DLD1 (cell line): ENCODE measurements around the gene PIP5K1B.

Experiments
- in situ Hi-C: cut with HindIII; loops from 2 replicates; pipeline ENCODE4 v1.10.0; 2017; ENCODE audit warnings: low sequenced_read_pairs

Gene PIP5K1B

DNA sequence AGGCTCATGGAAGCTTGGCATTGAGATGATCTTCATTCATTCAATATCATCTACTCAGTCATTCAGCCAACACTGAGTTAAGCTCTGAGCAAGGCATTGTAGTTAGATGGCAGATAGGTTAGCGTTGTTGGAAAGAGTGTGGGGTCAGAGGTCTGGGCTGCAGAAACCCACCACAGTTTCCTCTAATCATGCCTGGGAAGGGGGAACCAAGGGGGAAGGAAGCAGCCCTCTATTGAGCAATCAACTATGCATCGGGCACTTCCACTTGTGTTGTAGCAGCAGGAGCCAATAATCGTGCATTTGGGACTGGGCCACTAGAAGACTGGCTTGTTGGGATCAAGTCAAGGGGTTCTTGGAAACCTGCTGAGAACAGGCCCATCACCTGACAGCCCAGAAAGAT lies 139.1 kb downstream of the PIP5K1B start:
- in situ Hi-C loops = no loop called here

DNA sequence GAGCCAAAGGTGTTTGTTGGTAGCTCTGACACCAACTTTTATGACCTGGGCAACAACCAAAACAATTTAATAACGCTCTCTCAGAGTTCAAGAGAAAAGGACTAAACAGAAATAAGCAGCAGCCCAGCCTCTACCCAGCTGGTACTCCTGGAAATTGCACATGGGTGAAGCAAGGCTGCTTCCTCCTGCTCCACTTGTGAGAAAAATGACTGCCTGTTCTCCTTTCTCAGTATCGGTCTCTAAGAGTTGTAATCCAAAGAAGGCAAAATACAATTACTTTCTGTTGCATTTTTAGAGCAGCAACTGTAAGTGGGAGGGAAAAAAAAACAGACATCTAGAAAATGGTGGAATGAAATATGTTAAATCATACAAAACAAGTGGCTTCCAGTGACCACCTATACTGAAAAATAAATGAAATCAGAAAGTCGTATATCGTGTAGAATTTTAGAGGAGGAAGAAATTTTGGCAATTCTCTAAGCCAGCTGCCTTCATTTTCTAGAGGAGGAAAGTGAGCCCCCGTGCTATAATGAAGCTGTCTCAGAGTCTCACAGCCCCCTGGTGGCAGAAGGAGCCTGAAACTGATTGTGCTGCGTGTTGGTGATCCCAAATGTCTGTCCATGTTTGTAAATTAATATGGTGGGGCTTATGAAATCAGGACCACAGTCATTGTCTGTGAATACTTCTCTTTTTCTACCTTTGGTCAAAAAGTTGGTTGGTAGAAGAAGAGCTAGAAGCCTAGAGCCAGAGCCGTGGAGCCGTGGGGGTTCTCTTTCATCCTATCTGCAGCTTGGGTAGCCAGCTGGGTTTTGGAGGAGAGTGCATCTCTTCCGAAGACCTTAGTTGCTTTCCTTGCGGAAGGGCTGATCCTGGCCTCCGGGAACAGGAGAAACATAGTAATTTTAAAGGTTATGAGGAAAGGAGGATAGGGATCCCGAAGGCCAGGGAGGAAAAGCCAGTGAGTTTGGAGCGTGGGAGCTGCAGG lies 139.9 kb downstream of the PIP5K1B start:
- in situ Hi-C loops = no loop called here

DNA sequence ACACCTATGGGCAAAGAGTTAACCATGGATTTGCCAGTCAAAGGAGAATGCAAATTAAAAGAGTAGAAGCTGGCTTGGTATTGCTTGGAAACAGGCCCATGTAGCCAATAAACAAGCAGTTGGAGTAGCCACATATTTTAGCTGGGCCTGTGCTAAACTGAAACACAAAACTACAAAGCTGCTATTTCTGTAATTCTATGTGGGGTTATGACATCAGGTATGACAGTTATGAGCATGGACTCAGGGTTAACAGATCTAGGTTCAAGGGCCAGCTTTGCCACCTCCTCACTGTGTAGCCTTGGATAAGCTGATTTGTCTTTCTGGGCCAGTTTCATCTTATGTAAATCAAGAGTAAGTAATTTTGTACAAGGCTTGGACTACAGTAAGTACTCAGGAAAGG lies 142.7 kb downstream of the PIP5K1B start:
- in situ Hi-C loops = no loop called here

DNA sequence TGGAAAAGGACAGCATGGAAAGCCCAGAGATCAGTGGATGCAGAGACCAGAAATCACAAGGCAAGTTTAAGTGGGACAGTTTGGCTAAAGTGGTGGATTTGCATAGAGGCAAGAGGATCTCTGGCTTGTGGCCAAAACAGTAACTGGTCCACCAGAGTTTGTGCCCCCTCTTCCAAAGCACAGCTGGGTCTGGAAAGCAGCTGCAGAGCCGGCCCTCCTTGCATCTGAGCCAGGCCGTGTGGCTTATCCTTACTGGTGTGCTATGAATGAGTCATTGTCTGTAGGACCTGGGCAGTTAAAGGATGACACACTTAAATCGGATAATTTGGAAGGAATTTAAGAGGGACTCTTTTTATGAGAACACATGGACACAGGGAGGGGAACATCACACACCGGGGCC lies 146.6 kb downstream of the PIP5K1B start:
- in situ Hi-C loops = no loop called here

DNA sequence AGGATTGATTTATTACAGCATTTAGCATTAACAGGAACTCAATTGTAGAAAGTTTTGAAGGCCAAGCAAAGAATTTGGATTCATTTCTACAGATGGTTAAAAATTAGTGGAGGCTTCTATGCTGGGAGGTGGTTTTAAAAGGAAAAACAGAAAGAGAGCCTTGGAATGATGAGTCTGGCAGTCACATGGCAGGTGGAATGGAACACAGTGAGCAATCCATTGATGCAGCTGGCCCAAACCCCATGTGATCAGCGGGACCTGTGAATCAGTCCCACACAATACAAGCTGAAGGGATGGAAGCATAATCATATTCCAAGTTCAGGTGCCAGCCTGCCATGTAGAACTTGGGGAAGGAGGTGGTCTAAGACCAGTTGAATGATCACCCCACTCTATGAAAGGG lies 147.9 kb downstream of the PIP5K1B start:
- in situ Hi-C loops = no loop called here

DNA sequence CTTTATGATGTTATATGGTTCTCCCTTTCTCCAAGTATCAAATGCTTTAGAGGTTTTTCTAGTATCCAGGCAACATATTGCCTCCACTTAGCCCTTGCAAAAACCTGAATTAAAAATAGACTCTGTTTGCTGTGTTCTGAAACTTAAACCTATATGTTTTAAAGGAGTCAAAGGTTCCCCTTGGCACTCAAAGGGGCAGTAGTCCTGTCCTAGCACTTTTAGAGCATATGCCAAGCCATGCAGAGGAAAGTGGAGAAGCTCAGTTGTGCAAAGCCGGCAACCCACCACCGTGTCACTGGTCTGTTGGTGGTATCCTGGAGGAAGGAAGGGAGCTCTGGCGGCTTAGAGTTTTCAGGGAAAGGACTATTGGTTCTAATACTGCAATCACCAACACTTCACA lies 154.3 kb downstream of the PIP5K1B start:
- in situ Hi-C loops = no loop called here

DNA sequence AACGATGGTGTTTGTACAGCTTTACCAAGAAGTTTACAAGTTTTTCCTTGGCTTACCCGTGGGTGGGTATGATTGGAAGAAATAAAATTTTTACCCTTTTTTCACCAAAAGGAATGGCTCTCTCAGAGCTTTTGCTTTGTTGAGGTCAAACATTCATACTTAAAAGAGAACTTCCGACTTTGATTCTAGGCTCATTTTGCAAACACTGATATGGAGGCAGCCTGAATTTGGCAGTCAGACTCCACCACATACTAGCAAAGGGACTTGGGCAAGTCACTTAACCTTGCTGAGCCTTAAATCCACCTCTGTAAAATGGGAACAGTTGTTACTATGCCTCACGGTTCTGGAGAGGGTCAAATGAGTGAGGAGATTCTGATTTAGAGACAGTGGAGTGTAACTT lies 155.4 kb downstream of the PIP5K1B start:
- in situ Hi-C loops = no loop called here

DNA sequence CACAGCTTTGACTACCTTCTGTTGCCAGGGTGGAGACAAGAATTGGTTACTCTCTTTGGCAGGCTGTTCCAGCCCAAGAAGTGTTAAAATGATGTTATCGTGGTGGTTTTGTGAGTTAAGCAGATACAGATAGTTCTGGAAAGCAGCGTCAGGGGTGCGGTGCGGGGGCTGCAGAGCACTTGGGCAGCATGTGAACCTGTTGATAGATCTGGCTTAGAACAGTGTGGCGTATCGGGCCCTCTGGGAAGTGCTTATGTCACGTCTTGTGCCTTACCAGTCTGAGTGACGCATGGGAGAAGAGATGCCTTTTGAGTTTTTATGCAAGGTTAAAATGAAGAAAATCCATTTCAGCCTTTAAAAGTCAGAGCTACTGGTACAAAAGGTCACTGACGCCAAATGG lies 156.4 kb downstream of the PIP5K1B start:
- in situ Hi-C loops = no loop called here

DNA sequence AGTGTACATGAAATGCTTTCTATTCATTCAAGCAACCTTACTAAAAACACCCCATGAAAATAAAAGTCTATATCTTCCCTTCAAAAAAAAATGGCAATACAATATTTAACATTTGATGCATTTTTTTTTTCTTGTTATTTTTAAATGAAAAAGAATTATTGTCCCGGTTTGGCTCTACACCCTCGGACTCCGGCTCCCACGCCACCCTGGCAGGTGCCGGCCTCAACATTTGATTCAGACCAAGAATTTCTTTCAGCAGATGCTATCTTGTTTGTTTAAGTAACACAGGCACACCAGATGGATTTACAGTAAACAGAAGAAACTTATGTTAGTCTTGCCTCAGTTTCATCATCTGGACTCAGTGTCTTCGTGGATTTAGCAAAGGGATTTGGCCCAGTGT lies 162.0 kb downstream of the PIP5K1B start:
- in situ Hi-C loops = no loop called here

DNA sequence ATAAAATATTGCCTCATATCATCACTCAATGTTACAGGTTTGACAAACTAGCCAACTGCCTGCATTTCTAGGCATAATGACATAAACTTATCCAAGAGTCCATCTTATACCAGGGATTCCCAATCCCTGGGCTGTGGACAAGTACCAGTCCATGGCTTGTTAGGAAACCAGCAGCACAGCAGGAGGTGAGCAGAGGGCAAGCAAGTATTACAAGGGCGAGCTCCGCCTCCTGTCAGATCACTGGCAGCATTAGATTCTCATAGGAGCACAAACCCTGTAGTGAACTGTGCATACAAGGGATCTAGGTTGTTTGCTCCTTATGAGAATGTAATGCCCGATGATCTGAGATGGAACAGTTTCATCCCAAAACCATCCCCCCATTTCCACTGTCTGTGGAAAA lies 164.0 kb downstream of the PIP5K1B start:
- in situ Hi-C loops = no loop called here

DNA sequence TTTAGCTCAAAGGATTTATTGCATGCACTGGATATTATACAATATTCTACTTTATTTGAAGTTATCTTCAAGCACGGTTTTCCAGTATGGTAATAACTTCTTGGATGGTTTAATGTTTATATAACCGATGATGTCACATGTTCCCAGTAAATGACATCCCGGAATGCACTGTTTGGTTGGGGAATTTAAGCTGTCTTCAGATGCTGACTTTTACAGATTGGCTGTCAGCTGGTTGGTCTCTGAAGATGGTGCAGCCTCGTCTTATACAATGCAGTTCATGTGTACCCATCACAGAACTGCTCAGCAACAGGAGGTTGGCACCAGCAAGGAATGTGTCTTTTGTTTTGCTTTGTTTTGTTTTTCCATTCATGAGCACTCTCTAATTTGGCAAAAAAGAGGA lies 165.0 kb downstream of the PIP5K1B start:
- in situ Hi-C loops = no loop called here

DNA sequence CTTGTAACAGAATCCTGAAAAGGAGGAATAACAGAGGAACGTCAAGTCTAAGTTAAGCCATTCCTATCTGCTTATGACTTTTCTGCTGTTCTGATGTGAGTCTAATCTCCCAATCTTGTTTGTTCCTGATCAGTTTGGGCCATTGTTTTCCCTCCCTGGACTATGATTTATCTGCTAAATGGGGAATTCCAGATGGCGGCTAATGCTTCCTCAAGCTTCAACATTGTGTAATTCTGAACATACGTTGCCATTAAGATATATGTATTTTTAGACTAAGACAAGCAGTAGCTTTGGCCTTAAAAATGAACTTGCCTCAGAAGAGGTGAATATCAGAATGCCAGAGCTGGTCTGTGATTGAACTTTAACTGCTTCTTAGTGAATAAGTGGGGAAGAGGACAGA lies 166.2 kb downstream of the PIP5K1B start:
- in situ Hi-C loops = no loop called here

DNA sequence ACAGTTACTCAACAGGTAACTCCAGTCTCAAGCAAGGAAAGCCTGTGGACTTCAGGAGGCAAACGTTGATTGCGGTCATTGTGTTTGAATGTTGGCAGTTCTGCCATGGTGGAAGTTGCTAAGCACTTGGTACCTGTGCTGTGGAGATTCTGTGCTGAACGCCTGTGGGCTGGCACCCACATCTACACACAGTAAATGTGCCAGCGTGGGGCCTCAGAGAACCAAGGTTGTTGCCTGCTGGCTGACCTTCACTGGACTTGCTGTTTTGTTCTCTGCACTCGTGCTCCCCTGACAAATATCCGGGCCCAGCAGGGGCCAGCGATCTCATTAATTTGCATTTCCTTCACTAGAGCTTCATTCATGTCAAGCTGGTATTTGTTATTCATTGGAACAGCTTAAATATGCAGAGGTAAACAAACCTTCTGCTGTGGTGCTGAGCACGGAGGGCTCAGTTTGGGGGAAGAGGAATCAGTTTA lies 167.0 kb downstream of the PIP5K1B start:
- in situ Hi-C loops = no loop called here

DNA sequence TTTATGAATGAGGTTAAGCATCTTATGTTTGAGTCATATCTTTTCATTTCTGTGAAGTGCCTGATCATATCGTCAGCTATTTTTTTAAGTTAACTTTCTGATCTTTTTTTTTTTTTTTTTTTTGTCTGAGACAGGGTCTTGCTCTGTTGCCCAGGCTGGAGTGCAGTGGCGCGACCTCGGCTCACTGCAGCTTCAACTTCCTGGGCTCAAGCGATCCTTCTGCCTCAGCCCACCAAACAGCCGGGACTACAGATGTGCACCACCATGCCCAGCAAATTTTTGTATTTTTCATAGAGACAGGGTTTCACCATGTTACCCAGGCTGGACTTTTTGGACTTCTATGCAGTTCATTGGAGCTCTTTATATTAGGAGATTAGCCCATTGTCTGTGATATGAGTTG lies 168.1 kb downstream of the PIP5K1B start:
- in situ Hi-C loops = no loop called here

DNA sequence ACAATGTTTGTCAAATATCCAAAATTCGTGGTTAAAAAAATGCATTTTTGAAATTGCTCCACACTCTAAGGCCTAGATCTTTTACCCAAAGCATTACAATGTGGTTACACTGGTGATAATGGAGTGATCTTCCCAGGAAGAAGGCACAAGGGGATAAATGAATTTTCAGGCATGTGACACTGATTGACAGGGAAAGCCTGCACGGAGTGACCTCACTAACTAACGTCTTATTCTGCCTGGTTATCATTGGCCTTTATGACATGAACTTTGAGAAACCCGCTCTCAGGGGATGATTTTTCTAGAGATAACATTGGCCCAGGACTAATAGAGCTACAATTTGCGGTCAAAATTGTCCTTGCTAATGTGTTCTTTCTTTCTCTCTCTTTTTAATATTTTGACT lies 171.2 kb downstream of the PIP5K1B start:
- in situ Hi-C loops = loop anchor here (25.0 kb wide), 1 partner anchor 111 kb away; no protein-coding TSS in a partner anchor

DNA sequence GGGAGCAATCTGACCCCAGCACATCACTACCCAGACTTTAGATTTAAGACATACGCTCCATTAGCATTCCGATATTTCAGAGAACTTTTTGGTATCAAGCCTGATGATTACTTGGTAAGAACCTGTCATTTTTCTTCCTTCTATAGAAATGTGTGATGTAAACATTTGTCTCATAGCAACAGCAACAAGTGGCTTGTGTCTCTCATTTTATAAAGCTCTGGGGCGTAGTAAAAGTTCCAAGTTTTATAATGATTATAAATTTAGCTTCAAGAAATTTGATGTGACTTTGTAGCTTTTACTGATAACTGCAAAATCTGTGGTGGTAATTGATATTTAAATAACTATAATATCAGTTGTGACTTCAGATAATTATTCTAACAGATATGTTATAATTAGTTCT lies 171.6 kb downstream of the PIP5K1B start:
- in situ Hi-C loops = loop anchor here (25.0 kb wide), 1 partner anchor 111 kb away; no protein-coding TSS in a partner anchor

DNA sequence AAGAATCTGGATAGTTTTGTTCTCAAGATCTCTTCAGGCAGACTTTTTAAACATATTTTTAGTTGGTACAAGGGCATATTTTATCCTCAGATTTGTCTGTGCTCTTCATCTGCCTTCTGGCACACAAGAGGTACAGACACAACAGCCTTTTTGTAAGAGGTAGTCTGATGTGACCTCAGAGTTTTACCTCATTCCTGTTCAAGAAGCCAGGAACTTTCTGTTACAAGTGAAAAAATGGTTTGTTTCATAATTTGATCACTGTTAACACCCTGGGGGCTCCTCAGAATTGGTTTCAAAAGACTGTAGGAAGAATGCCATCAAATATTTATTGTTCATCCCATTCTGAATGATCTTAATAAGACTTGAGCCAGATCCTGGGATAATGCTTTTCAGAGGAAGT lies 172.2 kb downstream of the PIP5K1B start:
- in situ Hi-C loops = loop anchor here (25.0 kb wide), 1 partner anchor 110 kb away; no protein-coding TSS in a partner anchor

DNA sequence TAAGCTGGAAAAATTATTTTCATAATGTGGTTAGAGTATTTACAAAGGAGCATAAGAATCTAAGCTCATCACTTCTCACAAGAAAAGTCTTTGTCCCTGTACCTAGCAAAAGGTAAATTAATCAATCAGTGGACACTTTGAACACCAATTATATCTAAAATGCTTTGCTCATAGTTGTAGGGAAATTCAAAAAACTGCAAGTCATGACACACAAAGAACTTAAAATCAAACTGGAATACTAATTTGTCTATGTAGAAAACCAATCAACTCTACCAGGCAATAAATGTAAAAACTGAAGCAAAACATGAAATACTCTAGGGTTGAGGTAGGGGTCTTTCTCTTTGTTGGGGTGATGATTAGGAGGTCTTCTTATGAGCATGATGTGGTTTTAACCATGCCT lies 173.4 kb downstream of the PIP5K1B start:
- in situ Hi-C loops = loop anchor here (25.0 kb wide), 1 partner anchor 109 kb away; no protein-coding TSS in a partner anchor

DNA sequence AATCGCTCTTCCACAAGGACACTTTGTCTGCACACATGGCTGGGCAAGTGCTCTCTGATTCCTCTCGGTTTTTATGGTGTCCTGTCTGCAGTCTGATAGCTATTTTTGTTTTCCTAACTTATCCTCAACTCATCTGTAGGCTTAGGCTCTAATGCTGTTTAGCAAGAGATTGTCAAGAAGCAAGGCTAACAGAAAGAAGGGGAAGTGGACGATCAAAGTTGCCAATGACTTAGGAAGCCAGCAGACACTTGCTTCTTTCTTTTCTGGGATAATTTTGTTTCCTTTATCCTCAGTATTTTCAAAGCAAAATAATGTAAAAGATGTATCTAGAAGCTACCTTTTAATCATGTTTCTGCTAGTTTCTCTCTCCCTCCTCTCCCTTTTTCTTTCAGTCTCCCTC lies 178.2 kb downstream of the PIP5K1B start:
- in situ Hi-C loops = loop anchor here (25.0 kb wide), 1 partner anchor 104 kb away; no protein-coding TSS in a partner anchor

DNA sequence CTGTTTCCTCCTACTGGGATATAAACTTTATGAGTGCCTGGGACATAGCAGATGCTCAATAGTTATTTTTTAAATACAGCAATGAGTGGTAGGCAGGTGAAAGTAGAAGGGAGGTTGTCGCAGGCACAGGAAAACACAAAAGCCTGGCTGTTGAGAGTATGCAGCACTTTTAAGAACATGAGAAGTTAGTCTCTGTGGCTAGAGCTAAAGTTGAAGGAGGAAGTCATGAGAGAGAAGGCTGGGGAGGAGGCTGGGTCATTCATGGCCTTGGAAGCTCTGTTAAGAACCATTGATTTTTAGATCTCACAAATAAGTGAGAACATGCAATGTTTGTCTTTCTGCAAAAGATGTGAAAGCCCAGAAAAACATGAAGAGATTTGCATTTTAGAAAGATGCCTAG lies 182.2 kb downstream of the PIP5K1B start:
- in situ Hi-C loops = loop anchor here (25.0 kb wide), 1 partner anchor 100 kb away; no protein-coding TSS in a partner anchor

DNA sequence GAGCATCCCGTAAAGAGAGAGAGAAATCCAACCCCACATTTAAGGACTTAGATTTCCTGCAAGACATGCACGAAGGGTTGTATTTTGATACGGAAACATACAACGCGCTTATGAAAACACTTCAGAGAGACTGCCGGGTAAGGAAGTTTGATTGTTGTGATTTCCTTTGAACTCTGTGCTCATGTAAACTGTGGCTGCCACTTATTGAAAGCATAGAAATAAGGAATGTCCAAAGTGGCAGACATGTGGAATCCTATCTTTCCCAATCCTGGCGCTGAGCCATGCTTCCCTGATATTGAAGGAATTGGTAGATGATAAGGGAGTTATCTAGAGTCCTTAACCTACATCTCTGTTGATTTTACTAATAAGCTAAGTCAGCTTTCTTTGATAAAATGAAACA lies 189.5 kb downstream of the PIP5K1B start:
- in situ Hi-C loops = loop anchor here (25.0 kb wide), 1 partner anchor 93 kb away; no protein-coding TSS in a partner anchor
